ENCODE results near the gene TCERG1L. TPM values are rescaled to one million over a fixed set of nuclear protein-coding genes. Genes with fewer than 3 reads are reported as not detected.

The TCERG1L gene
- polyA plus RNA-seq, 10 donors = 0.09 to 2.1 (median 0.21) TPM

DNA sequence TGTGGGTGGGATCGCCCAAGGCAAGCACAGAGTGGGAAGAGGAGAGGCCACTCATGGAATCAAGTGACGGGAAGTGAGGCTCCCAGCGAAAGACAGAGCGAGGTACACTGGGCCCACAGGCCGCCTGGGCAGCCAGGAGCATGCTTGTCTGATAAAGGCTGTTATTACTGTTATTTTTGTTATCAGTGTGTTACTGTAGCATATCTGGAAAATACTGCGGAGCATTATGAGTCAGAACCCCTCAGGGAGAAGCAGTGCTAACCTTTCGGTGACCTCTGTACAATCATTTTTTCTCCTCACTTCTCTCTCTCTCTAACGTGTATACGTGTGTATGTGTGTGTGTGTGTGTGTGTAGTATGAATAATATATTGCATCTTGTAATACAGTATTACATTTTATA is 3.8 kb upstream of the TCERG1L start:
- peak in 1 of 3 donors; percentile 10 for DNase-seq

DNA sequence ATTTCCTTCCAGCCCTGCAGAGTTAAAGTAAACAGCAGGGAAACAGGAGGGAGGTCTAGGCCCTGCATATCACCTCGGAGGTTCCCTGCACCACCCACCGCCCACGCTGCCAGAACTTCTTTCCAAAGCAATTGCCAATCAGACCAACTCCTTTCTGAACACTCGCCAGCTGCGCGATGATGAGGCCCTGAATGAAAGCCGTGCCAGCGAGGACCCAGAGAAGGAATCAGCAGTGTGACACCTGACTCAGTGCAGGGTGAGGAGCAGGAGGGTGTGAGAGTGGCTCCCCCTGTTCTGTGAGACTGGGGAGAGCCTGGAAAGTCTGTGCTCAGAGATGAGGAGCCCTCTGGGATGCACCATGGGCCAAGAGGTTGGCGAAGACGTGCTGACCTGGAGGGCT is 3.3 kb upstream of the TCERG1L start:
- no peak for DNase-seq

DNA sequence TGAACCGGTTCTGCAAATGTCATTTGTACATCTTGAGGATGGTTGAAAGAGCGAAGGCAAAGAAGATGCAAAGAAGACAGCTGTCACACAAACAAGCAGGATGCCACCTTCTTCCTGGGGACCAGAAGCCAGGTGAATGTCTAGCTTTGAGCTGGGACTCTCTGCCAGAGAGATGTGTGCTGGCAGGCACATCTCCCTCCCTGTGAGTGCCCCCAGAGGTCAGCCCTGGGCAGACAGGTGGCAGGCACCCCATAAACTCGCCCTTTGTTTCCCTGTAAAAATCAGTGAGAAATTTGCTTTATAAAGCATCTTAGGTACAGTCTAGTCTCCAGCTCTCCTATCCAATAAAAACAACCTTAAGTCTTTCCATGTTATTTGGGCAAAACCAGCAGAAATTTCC is 2.6 kb upstream of the TCERG1L start:
- no peak for DNase-seq

DNA sequence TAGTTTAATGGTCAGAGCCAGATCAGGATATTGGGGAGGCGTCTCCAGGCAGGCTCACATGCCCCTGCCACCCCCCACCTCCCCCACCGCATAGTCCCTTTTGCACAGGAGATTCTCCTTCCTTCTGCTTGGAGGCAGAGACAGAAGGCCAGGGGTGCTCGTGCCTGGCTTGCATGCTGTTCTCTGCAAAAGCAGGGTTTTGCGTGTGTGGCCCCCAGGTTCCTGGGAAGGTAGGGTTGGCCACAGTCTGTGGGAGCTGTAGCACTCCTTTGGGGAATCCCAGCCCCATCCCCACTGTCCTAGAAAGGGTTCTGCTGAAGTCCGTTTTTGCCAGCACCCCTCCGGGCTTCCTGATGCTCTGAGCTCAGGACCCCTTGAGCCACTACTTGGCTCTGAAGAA is 1.9 kb upstream of the TCERG1L start:
- DNase-seq = no peak

DNA sequence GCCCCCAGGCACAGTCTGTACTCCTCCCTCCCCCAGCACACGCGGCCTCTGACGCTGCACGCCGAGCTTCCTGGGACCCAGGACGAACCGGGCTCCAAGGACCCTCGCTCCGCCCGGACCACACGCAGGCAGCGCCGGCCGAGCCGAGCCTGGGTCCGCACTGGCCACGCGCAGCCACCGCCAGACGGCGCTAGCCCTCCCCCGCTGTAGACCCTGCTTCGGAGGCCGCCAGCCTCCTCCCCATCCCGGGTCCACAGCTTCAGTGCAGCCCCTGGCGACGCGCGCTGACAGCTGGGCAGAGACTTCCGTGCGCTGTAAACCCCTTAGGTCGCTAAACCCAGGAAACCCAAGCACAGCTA is 936 bp upstream of the TCERG1L start:
- DNase-seq = peak in 2 of 3 donors; percentile 44 to 67

DNA sequence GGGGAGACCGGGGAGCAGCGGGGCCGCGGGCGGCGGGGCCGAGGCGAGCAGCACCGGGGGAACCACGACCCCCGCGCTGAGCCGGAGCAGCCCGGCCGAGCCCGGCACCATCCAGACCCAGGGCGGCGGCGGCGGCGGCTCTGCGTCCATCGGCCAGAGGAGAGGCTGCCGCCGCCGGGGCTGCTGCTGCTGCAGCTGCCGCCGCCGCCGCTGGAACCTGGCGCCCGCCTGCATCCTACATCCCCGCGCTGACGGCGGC is 190 bp downstream of the TCERG1L start:
- DNase-seq = peak in 1 of 3 donors; percentile 30

DNA sequence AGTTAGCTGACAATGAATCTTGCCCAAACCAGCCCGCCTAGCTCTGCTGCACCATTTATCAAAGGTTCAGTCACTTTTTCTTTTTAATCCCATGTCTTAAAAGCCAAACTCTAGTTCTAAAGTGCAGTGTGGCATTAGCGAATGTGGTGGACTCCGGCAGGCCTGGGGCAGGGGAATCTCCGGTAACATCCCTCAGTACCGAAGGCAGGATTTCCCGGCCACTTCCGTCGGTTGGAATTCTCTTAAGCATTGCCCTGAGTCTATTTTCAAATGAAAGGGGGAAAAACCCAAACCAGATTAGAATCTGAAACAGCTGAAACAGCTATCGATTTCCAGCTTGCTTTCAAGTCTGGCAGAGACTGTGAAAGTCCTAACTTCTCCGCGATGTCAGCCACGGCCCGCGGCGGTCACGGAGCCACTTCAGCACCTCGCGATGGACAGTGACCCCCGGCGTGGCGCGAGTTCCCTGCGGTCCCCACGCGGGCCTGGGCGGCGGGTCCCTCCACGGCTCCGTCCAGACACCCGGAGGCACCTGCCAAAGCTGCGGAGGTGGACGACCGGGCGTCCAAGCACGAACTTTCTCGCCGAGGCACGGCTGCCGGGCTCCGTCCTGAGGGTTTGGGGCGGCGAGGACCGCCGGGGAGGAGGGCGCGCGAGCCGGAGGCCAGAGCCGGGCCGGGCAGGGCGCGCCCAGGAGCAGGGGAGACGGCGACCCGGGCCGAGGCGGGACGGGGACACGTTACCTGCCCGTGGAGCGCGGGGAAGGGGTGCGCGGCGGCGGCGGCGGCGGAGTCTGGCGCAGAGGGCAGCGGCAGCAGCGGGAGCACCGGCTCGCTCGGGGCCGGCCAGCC is 745 bp downstream of the TCERG1L start:
- DNase-seq = peak in 1 of 3 donors; percentile 37

DNA sequence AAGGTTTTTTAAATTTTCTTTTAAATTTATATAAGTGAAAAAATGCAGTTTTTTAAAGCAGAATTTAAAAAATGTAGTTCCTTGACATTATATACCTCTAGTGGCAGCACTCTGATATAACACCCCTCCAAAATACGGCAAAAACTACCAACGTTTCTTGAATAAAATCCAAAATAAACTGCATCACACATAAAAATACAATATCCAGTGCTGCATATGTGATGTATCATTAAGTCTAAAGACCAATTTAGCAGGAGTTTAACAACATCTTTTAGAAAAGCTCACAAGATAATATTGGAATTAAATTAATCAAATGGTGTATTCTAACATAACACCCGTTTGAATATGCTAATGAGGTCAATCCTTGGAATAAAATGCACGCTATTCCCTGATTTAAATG is 1.4 kb downstream of the TCERG1L start:
- DNase-seq = peak in 1 of 3 donors; percentile 13

DNA sequence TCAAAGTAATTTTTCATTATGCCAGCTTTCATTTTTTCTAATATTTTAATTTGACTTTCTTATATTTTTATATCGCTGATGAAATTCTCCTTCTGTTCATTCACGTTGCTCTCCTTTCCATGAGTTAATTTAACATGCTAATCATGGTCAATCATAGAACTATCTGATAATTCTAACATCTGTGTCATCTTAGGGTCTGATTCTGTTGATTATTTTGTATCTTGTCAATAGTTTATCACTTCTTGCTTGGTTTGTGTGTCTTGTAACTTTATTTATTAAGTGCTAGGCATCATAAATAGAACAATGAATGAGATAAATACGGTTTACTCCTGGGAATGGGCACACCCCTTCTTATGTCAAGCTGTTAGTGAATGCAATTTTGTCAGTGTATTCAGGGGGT is 11.0 kb downstream of the TCERG1L start:
- DNase-seq = no peak

DNA sequence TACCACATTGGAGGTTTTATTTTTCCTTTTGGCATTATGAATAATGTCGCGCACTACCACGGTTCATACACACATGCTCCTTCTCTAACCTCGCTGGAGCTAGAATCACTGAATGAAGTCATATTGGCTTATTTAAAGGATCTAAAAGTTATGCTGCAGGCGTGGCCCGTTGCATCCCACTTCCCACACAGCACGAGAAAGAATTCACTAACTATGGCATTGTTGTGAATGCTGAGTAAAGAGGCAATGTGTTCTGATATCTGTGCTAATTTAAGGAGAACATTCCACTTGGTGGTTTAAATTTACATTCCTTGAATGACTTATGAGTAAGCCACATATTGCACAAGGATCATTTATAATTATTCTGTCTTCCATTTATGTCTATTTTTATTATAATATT is 20.7 kb downstream of the TCERG1L start:
- peak in 1 of 3 donors; percentile 21 for DNase-seq

DNA sequence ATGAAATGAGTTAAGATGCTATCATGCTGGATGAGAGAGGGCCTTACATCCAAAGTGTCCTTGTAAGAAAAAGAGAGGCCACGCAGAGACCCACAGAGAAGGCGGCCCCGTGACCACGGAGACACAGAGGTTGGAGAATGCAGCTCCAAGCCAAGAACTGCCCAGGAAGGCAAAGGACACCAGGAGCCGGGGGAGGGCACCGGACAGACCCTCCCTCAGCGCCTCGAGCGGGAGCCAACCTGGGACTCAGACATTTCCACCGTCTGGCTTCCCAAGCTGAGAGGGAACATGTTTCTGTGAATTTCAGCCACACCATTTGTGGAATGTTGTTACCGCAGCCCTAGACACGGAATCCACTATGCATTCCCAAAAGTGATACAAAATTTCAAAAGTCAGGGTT is 22.9 kb downstream of the TCERG1L start:
- DNase-seq = no peak

DNA sequence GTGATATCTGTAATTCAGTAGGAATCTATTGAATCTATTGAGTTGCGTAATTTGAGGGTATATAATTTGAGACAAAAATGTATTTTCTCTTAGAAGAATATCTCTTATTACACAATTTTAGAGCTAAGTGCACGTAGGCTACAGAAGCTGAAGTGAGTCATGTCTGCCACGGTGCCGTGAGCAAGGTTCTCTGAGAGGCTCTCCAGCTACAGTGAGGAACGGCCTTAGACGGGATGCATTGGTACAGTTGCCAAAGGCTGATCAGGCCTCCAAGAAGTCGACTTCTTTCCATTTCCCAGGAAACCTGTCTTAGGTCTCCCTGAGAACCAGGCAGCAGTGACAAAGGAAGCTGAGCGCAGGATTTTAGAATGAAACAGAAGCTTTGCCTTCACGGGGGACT is 28.6 kb downstream of the TCERG1L start:
- DNase-seq = no peak

DNA sequence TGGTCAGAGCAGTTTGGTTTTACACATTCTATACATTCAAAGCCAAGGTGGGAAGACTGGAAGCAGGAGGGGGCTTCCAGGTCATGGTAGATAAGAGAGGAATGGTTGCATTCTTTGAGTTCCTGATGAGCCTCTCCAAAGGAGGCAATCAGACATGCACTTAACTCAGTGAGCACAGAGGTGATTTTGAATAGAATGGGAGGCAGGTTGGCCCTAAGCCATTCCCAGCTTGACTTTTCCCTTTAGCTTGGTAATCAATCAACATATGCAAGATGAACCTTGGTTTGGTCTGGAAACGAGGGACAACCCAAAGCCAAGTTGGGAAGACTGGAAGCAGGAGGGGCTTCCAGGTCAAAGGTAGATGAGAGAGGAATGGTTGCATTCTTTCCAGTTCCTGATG is 31.4 kb downstream of the TCERG1L start:
- no peak for DNase-seq

DNA sequence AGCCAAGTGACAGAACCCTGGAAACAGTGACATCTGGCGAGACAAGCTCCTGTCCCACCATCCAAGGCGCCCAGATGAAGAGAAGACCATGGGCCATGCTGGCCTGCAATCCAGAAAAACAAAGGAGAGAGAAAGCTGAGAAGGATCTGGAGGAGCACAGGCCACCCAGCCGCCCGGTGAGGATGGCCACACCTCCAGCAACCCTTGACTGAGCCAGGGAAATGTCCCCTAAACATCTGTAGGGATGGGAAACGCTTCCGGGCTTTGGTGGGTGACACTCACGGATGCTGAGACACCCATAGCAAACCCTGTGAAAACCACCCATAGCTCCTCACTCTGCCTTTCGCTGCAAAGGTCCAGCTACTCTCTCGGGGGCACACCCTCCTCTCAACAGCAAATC is 32.0 kb downstream of the TCERG1L start:
- no peak for DNase-seq

DNA sequence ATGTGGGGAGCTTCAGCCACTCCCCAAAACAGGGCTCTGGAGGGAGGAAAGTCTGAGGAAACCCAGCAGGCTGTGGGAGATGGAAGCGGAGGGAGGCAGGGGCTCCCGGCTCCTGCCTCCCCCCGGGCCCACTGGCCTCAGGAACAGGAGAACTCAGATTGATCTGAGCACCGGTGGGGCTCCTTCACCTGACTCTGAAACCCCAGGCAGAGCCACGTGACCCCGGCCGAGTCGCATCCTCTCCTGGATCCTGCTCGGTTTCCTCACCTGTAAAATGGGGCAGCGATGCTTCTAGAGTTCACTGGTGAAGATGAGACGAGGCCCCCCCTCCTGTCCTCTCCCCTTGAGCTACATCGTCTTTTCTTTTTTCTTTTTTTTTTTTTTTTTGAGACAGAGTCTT is 33.6 kb downstream of the TCERG1L start:
- no peak for DNase-seq

DNA sequence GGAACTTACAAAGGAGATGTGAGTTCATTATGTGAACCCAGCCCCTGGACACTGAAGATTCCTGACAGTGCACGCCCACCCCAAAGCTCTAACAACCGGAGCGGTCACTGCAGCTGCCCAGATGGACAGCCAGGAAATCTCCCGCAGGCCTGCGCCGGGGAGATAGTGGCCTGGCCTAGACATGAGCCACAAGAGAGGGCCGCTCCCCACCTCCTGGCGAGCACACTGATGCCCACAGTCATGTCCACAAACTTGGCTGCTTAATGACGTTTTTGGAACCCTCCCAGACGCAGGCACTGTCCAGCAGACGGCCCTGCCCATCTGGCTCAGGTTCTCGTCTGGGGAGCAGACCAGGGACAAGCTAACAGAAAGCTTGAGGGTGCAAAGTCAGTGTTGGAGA is 34.2 kb downstream of the TCERG1L start:
- DNase-seq = no peak

DNA sequence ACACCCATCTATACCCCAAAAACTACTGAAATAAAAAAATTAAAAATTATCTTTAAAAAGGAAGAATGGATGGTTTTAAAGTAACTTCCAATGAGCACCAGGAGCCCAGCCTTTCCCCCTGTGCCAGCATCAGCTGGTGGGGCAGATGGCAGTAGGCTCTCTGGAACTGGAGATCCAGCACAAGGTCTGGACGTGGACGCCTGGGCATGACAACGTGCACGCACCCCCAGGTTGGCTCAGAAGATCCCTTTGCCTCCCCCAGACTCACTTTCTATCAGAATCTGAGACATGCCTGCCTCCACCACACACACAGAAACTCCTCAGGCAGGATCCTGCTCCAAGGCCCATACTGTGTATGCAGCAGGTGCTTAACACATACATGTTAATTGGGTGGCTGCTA is 35.8 kb downstream of the TCERG1L start:
- no peak for DNase-seq

DNA sequence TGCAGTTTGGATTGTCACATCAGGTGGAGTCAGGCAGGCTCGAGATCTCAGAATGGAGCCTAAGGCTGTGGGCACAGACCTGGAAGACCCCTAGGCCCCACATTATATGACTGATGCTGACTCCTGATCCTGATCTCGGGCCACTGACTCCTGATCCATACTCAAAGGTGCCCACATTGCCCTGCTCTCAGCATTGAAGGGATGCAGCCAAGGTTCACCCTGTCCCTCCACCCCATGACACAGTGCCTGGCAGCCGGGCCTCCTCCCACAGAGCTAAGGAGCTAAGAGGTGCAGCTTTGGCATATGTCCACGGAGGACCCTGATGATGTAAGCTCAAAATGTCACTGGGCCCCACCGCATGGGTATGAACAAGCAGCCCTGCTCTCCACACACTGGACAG is 36.6 kb downstream of the TCERG1L start:
- no peak for DNase-seq

DNA sequence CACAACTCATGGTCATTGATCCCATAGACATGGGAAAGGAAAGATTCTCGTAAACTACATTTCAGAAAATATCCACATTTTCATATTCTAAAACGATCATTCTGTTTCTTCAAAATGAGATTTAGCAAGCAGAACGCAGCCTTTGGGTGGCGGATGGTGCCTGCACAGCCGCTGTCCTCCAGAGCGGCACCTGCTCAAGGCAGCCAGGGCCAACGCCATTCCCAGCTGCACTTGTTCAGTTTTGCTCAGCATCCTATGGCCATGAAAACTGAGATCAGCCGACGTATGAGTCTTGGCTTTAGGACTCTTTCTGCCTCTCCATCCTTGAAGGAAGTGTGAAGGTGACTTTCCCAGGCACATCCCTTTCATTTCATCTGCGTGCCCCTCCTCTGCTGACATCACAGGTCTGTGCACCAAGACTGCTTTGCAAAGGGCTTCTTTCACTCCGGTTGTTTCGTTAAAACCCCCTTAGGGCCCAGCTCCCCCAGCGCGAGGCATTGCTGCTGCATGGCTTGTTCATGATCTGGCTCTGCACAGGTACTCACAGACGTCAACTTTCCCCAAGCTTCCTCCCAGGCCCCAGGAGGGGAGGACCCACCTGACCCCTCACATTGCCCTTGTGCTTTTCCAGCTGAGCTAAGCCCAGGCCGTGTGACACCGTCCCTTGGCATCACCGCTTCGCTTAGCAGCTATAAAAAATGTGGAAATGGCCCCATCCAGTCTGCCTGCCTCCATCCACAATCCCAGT is 37.2 kb downstream of the TCERG1L start:
- no peak for DNase-seq

DNA sequence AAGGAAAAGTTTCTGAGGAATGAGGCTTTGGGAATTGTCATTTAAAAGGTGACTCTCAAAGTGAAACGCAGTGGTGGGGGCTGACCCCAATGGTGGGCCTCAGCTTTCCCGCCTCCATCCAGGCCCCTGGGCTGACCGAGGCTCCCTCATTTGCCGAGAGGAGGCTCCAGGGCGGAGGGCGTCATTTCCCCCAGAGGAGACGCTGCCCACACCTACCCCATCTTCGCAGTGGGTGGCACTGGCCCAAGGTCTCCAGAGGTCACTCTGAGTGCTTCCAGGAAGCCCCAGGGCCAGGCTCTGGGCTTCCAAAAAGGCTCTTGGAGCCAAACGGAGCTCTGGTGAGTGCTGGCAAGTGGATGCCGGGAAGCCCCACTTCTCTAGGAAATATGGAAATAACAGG is 38.0 kb downstream of the TCERG1L start:
- no peak for DNase-seq

DNA sequence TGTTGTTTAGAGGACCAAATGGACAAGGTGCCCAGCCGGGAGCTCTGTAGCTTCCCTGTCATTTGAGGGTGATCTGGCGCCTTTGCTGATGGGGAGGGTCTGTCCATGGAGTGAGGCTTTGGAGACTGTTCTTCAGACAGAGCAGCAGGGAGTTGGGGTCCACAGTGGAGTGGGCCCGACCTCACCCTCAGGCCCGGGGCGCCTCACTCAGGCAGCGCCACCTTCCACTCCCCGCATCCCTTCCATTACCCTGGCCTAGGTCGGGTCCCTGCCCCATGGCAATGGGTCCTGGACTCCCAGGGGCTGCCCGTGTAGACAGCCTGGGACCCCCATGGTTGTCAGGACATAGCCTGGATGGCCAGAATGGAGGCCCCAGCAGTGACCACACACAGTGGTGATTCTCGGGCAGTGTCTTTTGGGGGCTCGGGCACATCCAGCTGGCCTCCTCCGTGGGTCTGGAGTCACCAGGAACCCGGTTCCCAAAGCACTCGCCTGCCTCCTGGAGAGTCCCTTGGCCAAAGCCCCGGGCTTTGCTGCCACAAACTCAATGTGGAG is 38.5 kb downstream of the TCERG1L start:
- no peak for DNase-seq

DNA sequence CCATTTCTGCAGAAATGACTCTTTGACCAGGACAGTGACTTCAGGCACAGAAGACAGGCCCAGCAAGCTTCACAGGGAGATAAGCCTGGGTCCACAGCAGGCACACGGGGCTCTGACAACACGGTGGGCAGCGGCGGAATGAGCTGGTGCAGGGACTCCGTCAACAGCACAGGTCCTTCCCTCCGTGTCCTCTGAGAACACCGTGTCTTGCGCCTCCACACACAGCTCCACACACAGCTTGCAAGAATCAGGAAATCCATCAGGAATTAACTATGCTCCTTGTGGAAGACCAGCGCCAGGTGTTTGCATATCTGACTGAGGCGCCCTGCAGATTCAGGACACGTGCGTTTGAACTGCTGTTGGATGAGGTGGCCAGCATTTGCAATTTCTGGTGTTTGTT is 39.6 kb downstream of the TCERG1L start:
- no peak for DNase-seq

DNA sequence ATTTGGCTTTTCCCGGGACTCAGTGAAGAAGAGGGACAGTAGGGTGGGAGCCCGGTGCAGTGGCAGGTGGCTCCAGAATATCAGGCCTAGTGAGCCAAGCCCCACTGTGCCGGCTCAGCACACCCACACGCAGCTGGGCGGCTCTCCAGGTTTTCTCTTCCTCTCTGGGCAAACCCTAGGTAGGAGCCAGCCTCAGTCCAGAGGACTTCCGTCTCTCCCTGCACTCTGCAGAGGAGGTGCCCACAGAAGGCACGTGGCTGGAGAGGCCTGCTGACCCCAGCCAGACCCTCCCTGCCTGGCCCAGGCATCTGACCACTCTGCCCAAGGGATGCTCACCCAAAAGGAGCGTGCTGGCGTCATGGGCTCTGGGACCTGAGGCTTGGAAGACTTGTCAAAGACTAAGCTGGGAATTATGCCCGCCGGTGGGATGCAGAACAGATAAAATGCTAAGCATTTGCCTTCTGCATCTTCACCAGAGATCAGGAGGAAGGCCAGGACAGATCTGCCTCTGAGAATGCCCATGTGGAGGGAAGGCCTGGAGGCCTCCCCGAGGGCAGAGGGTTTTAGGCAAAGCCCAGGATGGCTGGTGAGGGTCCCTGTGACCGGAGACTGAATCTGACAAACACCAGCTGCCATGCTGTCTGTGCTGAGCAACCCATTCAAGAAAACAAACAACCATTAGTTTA is 40.2 kb downstream of the TCERG1L start:
- no peak for DNase-seq
